ENCODE data around the gene CFAP298.
"Not testable (repeated sequence)": the region's sequence is repeated elsewhere in the genome, so short reads cannot be mapped to it uniquely, and the experiment has no call there.

CFAP298 gene, protein sequence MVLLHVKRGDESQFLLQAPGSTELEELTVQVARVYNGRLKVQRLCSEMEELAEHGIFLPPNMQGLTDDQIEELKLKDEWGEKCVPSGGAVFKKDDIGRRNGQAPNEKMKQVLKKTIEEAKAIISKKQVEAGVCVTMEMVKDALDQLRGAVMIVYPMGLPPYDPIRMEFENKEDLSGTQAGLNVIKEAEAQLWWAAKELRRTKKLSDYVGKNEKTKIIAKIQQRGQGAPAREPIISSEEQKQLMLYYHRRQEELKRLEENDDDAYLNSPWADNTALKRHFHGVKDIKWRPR

DNA sequence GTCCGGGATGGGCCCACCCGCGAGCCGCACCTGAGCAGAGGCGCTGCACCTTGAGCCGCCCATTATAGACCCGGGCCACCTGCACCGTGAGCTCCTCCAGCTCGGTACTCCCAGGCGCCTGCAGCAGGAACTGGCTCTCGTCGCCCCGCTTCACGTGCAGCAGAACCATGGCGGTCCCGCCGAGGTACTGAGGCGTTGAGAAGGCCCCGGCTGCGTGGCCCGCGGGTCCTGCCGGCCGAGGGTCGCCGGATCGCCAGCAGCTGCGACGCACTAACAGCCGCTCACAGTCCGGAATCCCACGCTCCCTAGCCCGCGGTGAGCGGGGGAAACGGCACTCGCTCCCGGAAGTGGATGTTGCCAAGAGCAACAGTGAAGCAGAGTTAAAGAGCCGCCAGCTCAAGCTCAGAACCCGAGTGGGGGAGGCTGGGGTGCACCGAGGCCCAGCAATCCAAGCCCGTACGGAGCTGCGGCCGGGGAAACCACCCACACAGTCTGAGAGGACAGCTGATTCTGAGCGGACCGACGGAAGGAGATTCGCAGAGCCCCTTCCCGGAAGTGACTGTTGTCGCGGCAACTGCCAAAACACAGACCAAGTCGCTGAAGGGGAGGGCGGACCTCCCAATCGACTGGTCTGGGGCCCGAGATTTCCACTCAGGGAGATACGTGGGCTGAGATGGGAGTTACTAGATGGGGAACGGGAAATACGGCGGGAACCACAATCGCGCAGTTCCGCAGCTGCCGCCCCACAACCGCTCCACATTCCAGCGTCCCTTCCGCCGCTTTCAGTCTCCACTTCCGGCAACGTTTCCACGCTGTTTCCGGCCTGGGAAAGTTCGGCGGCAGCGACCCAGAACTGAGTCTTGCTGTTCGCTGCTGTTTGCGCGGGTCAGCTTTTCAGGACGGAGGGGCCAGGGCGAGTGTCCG, at the start of gene CFAP298:
Gene CFAP298 (minus strand): TSS at position 303 of the 924 bp plus-strand sequence. CDS start 134 bp downstream, at position 169.
- peak; percentile 98 for DNase-seq

DNA sequence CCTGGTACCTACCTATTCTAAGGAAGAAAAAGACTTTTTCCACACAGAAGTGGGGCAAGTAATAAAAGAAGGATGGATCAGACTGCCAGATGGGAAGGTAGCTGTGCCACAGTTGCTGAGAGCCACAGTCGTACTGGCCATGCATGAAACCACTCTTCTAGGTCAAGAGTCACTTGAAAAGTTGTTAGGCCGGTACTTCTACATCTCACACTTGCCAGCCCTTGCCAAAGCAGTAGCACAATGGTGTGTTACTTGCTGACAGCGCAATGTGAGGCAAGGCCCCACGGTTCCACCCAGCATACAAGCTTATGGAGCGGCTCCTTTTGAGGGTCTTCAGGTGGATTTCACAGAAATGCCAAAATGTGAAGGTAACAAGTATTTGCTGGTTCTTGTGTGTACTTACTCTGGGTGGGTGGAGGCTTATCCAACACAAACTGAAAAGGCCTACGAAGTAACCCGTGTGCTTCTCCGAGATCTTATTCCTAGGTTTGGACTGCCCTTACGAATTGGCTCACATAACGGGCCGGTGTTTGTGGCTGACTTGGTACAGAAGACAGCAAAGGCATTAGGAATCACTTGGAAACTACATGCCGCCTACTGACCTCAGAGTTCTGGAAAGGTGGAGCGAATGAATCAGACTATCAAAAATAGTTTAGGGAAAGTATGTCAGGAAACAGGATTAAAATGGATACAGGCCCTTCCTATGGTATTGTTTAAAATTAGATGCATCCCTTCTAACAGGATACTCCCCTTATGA, 49.0 kb upstream of the CFAP298 start:
- not testable (repeated sequence) for DNase-seq

DNA sequence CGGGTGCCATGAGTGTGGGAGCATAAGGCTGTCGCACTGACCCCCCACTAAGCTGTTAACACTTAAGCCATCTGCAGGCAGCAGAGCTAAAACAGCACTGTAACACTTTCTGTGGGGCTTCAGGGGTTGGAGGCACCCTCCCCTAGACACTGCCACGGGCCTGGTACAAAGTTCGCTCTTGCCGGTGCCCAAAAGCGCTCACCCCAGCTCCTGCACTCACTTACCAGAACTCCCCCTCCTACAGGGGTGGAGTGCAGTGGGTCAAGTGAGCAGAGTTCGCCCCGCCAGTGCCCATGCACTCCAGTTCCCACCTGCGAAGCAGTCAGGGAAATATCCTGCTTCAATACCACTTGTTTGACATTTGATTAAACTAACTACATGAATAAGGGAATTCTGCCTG, 46.3 kb upstream of the CFAP298 start:
- DNase-seq = no peak

DNA sequence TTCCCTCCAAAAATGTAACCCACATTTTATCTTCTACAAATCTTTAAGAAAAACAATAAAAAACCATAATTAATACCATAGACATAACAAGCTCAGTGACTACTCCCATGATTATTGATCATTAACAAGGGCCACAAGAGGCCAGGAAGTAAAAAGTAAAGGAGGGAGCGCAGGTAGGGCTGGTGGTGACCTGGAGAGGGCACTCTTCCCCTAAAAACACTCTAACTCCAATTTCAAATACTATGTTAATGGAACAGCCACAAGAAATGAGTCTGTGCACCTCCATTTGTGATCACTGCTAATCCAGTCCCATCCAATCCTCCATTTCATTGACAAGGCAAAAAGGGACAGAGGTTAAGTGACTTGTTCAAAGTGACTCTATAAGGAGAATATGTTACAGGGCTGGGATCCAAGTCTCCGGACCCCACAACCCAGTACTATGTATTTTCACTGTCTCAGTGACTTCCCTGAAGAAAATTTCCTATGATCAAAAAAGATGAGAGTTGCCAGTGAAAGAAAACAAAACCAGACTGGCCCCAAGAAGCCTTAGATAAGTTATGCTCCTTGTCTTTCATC, 41.2 kb upstream of the CFAP298 start:
- peak; percentile 35 for DNase-seq

DNA sequence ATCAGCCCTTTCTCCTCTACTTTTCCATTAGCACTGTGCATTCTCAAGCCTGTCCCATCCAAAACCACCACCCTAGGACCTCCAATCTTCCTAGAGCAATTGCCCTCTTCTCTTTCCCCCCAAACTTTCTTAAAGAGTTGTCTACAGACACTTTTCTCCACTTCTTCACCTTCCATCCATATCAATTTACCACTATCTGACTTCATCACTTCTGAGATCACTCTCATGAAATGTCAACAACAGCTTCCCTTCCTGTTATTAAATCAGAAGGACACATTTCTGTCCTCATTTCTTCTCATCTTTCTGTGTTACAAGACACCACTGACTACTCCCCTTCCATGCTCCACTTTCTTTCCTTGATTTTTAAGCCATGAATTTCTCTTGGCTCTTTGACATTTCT, 36.0 kb upstream of the CFAP298 start:
- DNase-seq = no peak

DNA sequence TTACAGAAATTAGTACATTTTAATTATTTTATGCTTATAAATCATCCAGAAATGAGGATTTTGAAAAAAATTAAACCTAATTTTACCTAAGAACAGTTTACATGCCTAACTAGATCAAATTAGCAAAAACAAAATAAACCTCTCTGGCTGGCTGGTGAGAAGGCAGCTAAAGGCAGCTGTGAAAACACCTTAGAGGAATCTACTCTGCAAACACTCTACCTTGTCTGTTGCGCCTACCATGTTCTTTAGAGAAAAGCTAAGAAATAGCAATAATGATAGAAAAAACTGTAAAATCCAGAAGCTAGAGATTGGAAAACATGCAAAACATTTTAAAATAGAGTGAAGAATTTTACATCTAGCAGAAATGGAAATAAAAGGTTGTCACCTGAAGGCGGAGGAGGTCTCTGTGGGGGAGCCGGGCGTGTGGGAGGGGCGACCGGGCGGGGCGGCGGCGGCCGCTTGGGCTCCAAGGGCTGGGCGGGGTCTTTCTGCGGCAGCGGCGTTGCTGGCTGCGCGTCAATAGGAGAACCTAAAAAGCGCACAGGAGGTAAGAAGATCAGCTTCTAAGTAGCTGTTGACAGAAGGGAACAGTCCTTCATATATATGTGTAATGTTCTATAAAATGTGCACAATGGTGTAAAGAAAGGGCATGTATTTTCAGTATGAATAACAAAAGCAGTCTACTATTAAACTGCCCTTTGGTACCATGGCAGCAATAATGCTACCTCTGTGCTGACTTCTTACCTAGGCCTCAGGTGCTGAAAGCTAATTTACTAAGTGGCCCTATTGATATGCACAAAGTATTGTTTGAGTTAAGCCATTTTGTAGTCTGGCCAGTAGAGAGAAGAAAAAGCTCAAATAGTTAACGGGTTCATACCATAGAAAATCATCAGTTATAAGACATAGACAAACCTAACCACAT, 33.3 kb upstream of the CFAP298 start:
- DNase-seq = no peak

DNA sequence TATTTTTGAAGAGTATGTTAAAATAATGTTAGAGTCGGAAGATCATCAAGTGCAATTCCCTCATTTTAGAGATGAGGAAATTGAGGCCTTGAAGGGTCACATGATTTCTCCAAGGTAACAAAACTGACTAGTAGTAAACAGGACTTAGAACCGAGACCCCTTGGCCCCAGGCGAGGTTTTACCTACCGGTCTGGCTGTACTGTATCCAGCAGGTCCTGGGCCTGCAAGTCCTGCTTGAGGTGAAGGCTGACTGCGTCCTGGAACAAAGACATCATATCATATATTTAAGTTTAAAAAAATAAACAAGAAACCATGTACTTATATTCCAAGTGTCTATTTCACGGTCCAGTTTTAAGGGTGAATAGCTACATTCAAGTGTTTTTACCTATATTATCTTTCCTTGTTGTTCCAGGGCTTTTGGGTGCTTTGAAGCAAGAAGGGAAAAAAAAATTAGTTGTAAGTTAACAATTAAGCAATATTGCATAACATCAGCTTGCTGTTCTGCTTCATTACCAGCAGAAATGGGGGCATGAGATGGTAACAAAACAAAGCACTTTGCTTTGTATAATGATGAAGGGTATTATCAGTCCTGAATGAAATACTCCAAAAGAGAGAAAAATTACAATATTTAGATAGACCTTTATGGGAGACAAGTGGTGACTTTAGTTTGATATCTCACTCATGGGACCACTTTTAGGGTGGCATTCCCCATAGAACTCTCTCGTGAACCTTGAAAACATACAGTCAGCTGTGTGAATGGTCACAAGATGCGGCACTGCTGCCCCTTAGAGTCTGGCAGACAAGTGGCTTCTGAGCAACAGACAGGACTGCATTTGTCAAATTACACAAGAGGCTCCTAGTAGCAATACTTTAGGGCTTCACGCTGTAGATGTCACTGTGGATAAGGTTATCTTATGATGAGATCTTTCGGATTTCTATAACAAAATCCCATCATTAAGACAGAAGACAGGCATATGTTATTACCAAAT, 29.8 kb upstream of the CFAP298 start:
- no peak for DNase-seq

DNA sequence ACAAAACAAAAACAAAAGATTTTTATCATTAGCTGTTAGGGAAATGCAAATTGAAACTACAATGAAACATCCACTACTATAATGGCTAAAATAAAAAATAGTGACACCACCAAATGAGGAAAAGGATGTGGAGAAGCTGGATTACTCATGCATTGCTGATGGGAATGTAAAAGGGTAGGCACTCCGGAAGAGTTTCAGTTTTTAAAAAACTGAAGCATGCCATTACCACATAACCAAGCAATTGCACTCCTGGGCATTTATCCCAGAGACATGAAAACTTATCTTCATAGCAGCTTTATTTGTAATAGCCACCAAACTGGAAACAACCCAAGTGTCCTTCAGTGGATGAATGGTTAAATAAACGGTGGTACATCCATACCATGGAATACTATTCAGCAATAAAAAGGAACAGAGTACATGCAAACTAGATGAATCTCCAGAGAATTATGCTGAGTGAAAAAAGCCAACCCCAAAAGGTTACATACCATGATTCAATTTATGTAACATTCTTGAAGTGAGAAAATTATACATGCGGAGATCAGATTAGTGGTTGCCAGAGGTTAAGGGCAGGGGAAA, 14.5 kb upstream of the CFAP298 start:
- no peak for DNase-seq

DNA sequence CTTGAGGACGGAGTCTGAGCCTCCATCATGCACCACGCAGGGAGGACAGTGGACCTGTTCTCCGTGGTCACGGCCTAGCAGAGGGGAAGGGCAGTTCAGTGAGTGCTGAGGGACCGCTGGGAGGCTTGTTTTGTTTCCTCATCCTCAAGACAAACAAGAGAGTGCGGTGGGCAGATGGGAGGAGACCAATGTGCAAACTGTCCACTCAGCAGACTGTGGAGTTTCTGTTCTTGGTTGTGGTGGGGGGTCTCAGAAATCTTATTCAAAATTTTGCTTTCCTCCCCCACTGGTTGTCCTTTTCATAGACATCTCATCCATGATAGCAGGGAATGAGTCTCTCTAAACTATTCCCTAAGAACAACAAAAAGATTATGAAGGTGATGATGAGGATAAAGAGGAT, 6.0 kb upstream of the CFAP298 start:
- not testable (repeated sequence) for DNase-seq

DNA sequence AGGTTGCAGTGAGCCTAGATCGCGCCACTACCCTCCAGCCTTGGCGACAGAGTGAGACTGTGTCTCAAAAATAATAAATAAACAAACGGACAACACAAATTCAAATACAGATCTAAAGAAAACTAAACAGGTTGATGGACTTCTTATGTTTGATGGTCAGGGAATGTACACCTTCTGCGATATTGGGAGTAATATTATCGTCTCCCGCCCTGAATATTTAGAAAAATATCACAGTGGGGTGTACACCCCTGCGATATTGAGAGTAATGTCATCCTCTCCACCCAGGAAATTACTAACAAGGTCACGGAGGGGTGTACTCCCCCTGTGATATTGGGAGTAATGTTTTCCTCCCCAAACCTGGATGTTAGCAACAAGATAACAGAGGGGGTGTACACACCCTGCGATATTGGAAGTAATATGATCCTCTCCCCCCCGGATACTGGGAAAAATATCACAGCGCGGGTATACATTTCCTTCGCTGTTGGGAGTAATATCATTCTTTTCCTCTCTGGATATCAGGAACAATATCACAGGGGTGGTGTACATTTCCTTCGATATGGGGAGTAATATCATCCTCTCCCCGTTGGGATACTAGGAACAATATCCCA, 1.4 kb upstream of the CFAP298 start:
- DNase-seq = no peak

DNA sequence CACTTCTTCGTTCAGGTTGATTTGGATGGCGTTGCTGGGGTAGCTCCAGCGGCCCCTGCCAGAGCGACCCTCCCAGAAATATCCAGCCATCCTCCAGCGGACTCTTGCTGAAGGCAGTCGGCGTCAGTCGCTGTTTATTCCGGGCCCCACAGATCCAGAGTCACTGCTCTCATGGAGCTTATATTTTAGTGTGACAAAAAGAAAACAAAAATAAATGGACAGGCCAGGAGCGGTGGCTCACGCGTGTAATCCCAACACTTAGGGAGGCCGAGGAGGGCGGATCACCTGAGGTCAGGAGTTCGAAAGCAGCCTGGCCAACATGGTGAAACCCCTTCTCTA, 791 bp upstream of the CFAP298 start:
- no peak for DNase-seq

DNA sequence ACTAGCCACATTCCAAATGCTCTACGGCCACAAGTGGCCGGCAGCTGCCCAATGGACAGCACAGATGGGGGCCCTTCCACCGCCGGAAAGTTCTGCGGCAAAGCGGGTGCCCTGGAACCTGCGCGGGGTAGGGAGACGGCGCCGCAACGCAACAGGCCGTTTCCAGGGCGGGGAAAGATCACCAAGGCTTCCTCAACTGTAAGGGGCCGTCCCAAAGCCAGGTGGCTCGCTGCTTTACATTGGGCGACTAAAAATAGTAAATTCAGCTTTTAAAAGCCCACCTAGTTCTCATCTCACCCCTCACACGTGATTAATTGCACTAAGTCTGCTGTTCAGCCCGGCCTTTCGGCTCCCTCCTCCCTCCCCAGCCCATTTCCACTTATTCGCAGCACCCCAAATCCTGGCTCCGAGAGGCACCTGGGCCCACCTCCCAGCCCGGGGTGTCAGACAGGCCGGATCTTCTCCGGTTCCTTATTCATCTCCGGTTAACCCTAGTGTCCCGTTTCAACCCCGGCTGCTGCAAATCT, 643 bp downstream of the CFAP298 start:
- peak; percentile 28 for DNase-seq

DNA sequence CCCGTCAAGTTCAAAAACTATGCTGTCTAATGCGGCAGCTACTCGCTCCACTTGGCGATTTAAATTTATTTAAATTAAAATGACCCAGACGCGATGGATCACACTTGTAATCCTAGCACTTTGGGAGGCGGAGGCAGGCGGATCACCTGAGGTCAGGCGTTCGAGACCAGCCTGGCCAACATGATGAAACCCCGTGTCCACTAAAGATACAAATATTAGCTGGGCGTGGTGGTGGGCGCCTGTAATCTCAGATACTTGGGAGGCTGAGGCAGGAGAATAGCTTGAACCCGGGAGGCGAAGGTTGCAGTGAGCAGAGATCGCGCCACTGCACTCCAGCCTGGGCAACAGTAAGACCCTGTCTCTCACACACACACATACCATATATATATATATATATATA, 1.2 kb downstream of the CFAP298 start:
- not testable (repeated sequence) for DNase-seq

DNA sequence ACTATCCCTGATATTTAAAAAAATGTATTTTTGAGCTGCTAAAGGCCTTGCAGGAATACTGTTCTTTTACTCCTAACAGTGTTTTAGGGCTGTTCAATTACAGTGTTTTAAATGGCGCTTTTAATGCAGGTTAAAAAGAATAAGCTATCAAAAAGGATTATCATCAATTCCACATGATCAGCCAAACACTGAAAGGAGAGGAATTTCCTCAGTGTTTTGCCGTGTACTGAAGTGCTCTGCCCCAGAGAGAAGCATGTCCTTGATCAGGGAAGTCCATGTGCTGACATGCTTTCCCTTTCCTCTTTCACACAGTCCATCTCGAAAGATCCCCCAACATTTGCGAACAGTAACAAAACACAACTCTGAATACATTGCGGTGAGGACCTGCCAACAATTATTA, 3.3 kb downstream of the CFAP298 start:
- peak; percentile 95 for DNase-seq

DNA sequence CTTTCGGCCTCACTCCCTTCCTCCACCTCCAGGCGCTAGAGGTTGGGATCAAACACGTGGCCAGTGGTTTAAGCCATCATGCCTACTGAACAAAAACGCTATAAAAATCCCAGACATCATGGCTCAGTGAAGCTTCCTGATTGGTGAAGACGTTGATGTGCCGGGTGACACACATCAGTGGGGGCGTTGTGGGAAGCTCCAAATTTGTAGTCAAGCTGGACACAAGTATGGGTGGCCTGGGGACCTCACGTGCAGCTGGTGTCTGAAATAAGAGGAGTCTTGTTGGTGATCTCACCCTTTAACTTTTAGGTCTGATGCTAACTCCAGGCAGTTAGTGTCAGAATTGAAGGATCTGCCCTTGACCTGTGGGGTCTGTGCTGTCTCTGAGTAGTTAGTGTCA, 6.7 kb downstream of the CFAP298 start:
- DNase-seq = no peak

DNA sequence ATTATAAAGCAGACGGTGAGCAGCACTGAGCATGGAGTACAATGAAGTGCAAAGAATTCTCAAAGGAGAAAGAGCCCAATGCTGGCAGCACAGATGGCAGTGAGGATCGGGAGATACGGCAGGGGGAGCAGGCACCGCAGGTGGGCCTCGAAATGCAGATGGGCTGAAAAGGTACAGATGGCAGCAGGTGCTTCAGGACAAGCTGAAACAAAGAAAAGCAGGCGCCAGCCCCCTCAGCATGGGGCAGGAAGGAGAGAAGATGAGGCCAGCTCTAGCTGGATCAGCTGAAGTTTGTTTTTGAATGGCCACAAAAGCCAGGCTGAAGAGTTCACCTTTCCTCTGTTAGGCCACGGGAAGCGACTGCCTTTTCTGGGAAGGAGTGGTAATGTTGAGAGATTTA, 7.7 kb downstream of the CFAP298 start:
- DNase-seq = no peak

DNA sequence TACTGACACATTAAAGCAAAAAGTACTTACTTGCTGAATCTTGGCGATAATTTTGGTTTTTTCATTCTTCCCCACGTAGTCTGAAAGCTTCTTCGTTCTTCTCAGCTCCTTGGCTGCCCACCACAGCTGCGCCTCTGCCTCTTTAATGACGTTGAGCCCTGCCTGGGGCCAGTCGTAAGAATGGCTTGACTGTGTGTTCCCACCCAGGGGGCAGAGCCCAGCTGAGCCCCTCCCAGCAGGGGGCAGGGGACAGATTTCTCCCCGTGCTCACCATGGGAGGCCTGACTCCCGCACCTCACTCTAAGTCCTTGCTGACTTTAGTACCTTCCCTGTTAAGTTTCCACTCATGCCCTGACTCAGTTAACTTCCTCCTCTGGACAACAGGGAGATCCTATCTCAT, 9.0 kb downstream of the CFAP298 start:
- DNase-seq = peak; percentile 30

DNA sequence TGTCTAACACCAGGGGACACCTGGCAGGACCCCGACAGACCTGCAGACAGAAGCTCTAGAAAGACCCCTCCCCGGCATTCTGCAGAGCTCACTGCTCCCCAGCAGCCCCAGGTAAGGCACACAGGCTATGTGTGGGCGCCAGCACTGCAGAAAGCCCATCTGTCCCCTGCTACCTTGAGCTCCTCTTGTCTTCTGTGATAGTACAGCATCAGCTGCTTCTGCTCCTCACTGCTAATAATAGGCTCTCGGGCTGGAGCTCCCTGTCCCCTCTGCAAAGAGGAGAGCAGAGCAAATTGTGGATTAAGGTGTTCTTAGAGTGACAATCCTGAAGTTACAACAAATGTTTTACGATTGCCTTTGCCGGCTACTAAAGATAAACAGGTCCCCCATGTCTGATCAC, 10.1 kb downstream of the CFAP298 start:
- no peak for DNase-seq

DNA sequence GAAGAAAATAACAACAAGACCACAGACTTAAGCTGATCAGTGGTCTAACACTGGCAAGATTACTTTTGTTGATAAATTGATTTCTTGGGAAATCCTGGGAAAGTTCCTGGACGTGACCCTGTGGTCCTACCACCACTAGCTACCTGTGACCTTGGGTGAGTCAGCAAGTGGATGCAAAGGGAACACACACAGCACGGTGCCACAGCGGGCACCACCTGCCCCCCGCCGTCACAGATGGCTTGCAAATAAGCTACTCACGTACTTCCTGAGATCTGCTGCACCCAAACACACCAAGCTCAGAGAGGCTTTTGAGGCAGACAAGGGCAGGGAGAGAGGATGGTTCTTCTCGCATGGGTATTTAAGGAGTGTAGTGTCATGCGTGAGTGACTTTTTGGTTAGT, 12.7 kb downstream of the CFAP298 start:
- DNase-seq = no peak

DNA sequence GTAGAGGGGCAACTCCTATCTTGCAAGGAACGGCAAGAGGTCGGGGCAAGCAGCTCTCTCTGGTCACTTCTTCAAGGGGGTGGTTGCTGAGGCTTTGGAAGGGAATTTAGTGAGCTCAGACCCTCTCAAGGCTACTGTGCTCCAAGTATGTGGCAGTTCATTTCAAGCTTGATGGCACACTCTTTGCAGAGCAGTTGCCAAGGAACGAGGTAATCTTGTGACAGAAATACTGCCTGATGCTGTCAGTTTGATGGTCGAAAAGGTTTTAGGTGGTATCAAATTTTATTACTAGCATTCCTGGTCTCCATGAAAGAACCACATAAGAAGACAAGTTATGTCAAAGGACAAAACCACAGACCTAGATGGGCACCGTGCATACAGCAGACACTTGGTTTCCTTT, 13.1 kb downstream of the CFAP298 start:
- DNase-seq = no peak
